Measurements from ENCODE around the gene TNRC6B. TPM values are rescaled to one million over a fixed set of nuclear protein-coding genes. Genes with fewer than 3 reads are reported as not detected.

TNRC6B gene
- total and polyA plus RNA-seq, 2 of the 13 experiments (the other 11 are each of a cell fraction or from before 2014, with no cell fraction given) = 8.9 to 13.2 TPM

GRCh38 chr22:40346185-40347118 is 168.7 kb downstream of the TNRC6B start, which contains the start of gene ADSL (continued):
- TF ChIP-seq ZNF235 (CRISPR knock-in tag; IDR thresholded peaks at IDR 0.05; ENCODE audit: borderline replicate concordance) (no peak; the same call in 1 of the 2 replicates), SRSF9 (IDR thresholded peaks at IDR 0.05; ENCODE audit: borderline replicate concordance, insufficient read depth, low read depth, low read length, poor library complexity, severe bottlenecking) (no peak), JUN (CRISPR knock-in tag; IDR thresholded peaks at IDR 0.05) (no peak; the same call in 1 of the 2 replicates), NFIC (IDR thresholded peaks at IDR 0.05; ENCODE audit: low read length) (no peak), MTF2 (CRISPR knock-in tag; IDR thresholded peaks at IDR 0.05; ENCODE audit: borderline replicate concordance) (no peak), ZNF614 (CRISPR knock-in tag; IDR thresholded peaks at IDR 0.05; ENCODE audit: borderline replicate concordance) (peak; percentile 96; the same call in 1 of the 2 replicates), ZMAT3 (CRISPR knock-in tag; conservative IDR thresholded peaks at IDR 0.05) (peak; percentile 75; the same call in 1 of the 2 replicates), RFX5 (IDR thresholded peaks at IDR 0.05; ENCODE audit: low read depth, low read length) (0 out of 2 replicates have a peak, but pooled peaks have one; percentile 18), FOSL1 (CRISPR knock-in tag; IDR thresholded peaks at IDR 0.05; ENCODE audit: borderline replicate concordance) (no peak), KDM4B (CRISPR knock-in tag; IDR thresholded peaks at IDR 0.05) (peak; percentile 88), SIN3B (IDR thresholded peaks at IDR 0.05; ENCODE audit: low read length) (no peak), NFATC3 (CRISPR knock-in tag; IDR thresholded peaks at IDR 0.05) (0 out of 2 replicates have a peak, but pooled peaks have one; percentile 60), SMAD3 (CRISPR knock-in tag; IDR thresholded peaks at IDR 0.05) (peak; percentile 40; the same call in 1 of the 2 replicates), BRD4 (CRISPR knock-in tag; IDR thresholded peaks at IDR 0.05) (peak; percentile 68), KLF9 (CRISPR knock-in tag; IDR thresholded peaks at IDR 0.05; ENCODE audit: low read depth) (peak; percentile 63; the same call in 1 of the 2 replicates)
- TF ChIP-seq, protein P1, sequence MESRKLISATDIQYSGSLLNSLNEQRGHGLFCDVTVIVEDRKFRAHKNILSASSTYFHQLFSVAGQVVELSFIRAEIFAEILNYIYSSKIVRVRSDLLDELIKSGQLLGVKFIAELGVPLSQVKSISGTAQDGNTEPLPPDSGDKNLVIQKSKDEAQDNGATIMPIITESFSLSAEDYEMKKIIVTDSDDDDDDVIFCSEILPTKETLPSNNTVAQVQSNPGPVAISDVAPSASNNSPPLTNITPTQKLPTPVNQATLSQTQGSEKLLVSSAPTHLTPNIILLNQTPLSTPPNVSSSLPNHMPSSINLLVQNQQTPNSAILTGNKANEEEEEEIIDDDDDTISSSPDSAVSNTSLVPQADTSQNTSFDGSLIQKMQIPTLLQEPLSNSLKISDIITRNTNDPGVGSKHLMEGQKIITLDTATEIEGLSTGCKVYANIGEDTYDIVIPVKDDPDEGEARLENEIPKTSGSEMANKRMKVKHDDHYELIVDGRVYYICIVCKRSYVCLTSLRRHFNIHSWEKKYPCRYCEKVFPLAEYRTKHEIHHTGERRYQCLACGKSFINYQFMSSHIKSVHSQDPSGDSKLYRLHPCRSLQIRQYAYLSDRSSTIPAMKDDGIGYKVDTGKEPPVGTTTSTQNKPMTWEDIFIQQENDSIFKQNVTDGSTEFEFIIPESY (CRISPR knock-in tag; IDR thresholded peaks at IDR 0.05) = peak; percentile 51
- TF ChIP-seq, protein P2, sequence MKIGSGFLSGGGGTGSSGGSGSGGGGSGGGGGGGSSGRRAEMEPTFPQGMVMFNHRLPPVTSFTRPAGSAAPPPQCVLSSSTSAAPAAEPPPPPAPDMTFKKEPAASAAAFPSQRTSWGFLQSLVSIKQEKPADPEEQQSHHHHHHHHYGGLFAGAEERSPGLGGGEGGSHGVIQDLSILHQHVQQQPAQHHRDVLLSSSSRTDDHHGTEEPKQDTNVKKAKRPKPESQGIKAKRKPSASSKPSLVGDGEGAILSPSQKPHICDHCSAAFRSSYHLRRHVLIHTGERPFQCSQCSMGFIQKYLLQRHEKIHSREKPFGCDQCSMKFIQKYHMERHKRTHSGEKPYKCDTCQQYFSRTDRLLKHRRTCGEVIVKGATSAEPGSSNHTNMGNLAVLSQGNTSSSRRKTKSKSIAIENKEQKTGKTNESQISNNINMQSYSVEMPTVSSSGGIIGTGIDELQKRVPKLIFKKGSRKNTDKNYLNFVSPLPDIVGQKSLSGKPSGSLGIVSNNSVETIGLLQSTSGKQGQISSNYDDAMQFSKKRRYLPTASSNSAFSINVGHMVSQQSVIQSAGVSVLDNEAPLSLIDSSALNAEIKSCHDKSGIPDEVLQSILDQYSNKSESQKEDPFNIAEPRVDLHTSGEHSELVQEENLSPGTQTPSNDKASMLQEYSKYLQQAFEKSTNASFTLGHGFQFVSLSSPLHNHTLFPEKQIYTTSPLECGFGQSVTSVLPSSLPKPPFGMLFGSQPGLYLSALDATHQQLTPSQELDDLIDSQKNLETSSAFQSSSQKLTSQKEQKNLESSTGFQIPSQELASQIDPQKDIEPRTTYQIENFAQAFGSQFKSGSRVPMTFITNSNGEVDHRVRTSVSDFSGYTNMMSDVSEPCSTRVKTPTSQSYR (CRISPR knock-in tag; IDR thresholded peaks at IDR 0.05; ENCODE audit: borderline replicate concordance) = peak; percentile 10; the same call in 1 of the 2 replicates
- TF ChIP-seq, protein P3, sequence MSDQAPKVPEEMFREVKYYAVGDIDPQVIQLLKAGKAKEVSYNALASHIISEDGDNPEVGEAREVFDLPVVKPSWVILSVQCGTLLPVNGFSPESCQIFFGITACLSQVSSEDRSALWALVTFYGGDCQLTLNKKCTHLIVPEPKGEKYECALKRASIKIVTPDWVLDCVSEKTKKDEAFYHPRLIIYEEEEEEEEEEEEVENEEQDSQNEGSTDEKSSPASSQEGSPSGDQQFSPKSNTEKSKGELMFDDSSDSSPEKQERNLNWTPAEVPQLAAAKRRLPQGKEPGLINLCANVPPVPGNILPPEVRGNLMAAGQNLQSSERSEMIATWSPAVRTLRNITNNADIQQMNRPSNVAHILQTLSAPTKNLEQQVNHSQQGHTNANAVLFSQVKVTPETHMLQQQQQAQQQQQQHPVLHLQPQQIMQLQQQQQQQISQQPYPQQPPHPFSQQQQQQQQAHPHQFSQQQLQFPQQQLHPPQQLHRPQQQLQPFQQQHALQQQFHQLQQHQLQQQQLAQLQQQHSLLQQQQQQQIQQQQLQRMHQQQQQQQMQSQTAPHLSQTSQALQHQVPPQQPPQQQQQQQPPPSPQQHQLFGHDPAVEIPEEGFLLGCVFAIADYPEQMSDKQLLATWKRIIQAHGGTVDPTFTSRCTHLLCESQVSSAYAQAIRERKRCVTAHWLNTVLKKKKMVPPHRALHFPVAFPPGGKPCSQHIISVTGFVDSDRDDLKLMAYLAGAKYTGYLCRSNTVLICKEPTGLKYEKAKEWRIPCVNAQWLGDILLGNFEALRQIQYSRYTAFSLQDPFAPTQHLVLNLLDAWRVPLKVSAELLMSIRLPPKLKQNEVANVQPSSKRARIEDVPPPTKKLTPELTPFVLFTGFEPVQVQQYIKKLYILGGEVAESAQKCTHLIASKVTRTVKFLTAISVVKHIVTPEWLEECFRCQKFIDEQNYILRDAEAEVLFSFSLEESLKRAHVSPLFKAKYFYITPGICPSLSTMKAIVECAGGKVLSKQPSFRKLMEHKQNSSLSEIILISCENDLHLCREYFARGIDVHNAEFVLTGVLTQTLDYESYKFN (CRISPR knock-in tag; conservative IDR thresholded peaks at IDR 0.05) = peak; percentile 62
- TF ChIP-seq, protein P4, sequence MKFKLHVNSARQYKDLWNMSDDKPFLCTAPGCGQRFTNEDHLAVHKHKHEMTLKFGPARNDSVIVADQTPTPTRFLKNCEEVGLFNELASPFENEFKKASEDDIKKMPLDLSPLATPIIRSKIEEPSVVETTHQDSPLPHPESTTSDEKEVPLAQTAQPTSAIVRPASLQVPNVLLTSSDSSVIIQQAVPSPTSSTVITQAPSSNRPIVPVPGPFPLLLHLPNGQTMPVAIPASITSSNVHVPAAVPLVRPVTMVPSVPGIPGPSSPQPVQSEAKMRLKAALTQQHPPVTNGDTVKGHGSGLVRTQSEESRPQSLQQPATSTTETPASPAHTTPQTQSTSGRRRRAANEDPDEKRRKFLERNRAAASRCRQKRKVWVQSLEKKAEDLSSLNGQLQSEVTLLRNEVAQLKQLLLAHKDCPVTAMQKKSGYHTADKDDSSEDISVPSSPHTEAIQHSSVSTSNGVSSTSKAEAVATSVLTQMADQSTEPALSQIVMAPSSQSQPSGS (CRISPR knock-in tag; IDR thresholded peaks at IDR 0.05) = peak; percentile 88
